Measurements from ENCODE around the gene CREG1.
"Not testable (repeated sequence)": the region's sequence is repeated elsewhere in the genome, so short reads cannot be mapped to it uniquely, and the experiment has no call there.

The CREG1 gene

DNA sequence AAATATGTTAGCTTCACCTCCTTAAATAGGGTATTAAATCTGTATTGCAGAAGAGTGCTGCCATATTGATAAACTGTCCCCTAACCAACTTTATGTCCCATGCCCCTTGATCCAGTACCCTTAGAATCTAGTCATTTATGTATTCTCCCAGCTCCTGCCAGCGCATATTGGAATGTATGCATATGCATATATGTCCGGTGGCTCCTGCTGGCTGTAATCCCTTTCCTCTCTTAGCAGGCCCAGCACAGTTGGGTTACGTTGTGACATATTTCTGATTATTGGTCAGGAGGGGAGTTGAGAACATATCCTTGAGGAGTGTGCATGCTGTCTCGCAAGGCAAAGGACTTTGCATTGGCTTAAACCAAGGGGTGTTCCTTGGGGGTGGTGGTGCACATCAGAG, 29.2 kb upstream of the CREG1 start:
- no peak overlapping the region for H3K27ac ChIP-seq (ENCODE audit: low read length)
- H3K27me3 ChIP-seq (ENCODE audit: control insufficient read depth, insufficient read depth, low read length): no peaks in the 10 kb centered on the region
- H3K9me3 ChIP-seq (ENCODE audit: control insufficient read depth, low read depth, low read length): no peaks in the 10 kb centered on the region
- H3K4me3 ChIP-seq (ENCODE audit: low read length): no peak overlapping the region
- no peaks in the 10 kb centered on the region for H3K36me3 ChIP-seq (ENCODE audit: control insufficient read depth, low read depth, low read length)
- H3K4me1 ChIP-seq (ENCODE audit: control insufficient read depth, low read depth, low read length): no peaks in the 10 kb centered on the region
- H3K9ac ChIP-seq (ENCODE audit: low read length): no peak overlapping the region

DNA sequence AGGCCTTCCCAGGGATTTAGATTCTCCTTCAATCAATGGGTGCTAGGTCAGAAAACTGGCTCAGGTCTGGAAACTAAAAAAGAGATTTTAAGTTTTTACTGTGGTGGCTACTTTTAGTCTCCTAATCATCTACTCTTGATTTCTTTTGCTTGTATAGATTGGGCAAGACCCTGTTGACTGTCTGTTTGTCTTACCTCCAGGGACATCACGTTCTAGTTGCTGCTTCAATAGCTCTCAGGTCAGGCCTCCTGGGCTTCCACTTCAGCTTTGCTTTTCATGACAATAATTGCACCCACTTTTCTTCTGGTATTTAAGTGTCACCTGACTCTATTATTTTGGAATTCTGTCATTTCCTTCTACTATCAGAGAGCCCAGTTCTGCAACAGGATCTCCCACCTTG, 28.5 kb upstream of the CREG1 start:
- Histone ChIP-seq H3K4me3 (ENCODE audit: low read length) (no peak overlapping the region), H3K9ac (ENCODE audit: low read length) (no peak overlapping the region), H3K36me3 (ENCODE audit: control insufficient read depth, low read depth, low read length) (no peaks in the 10 kb centered on the region), H3K4me1 (ENCODE audit: control insufficient read depth, low read depth, low read length) (no peaks in the 10 kb centered on the region), H3K9me3 (ENCODE audit: control insufficient read depth, low read depth, low read length) (no peaks in the 10 kb centered on the region), H3K27ac (ENCODE audit: low read length) (no peak overlapping the region), H3K27me3 (ENCODE audit: control insufficient read depth, insufficient read depth, low read length) (no peaks in the 10 kb centered on the region)

DNA sequence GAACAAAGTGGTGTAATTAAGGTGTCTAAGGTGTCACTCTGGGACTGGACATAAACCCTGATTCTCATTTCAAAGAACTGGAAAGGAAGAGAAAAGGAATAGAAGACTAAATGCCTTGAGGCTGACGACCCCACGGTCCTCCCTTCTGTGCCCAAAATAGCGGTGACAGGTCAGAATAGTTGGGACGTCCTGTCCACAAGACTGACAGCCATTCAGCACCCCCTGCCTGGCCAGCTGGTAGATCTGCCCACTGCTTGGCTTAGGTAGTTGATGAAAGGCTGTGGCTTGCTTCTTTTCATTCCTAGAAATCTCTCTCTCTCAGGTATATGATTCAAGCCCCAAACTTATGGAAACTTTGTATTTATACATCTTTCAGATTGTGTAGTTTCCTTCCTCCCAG, 26.4 kb upstream of the CREG1 start:
- Histone ChIP-seq H3K4me3 (ENCODE audit: low read length) (no peak overlapping the region), H3K36me3 (ENCODE audit: control insufficient read depth, low read depth, low read length) (no peaks in the 10 kb centered on the region), H3K4me1 (ENCODE audit: control insufficient read depth, low read depth, low read length) (no peaks in the 10 kb centered on the region), H3K9ac (ENCODE audit: low read length) (no peak overlapping the region), H3K27ac (ENCODE audit: low read length) (no peak overlapping the region), H3K9me3 (ENCODE audit: control insufficient read depth, low read depth, low read length) (no peaks in the 10 kb centered on the region), H3K27me3 (ENCODE audit: control insufficient read depth, insufficient read depth, low read length) (no peaks in the 10 kb centered on the region)

- Histone ChIP-seq H3K9ac (ENCODE audit: low read length) (no peak overlapping the region), H3K36me3 (ENCODE audit: control insufficient read depth, low read depth, low read length) (no peaks in the 10 kb centered on the region), H3K27ac (ENCODE audit: low read length) (no peak overlapping the region), H3K27me3 (ENCODE audit: control insufficient read depth, insufficient read depth, low read length) (no peaks in the 10 kb centered on the region), H3K9me3 (ENCODE audit: control insufficient read depth, low read depth, low read length) (no peaks in the 10 kb centered on the region), H3K4me3 (ENCODE audit: low read length) (no peak overlapping the region), H3K4me1 (ENCODE audit: control insufficient read depth, low read depth, low read length) (no peaks in the 10 kb centered on the region)
Observed at GRCh38 chr1:167578939-167579521, 25.5 kb upstream of the CREG1 start.

GRCh38 chr1:167575649-167576048, 22.1 kb upstream of the CREG1 start:
- no peaks in the 10 kb centered on the region for H3K4me1 ChIP-seq (ENCODE audit: control insufficient read depth, low read depth, low read length)
- no peak overlapping the region for H3K27ac ChIP-seq (ENCODE audit: low read length)
- no peak overlapping the region for H3K9ac ChIP-seq (ENCODE audit: low read length)
- no peak overlapping the region for H3K4me3 ChIP-seq (ENCODE audit: low read length)
- no peaks in the 10 kb centered on the region for H3K36me3 ChIP-seq (ENCODE audit: control insufficient read depth, low read depth, low read length)
- H3K27me3 ChIP-seq (ENCODE audit: control insufficient read depth, insufficient read depth, low read length): no peaks in the 10 kb centered on the region
- no peaks in the 10 kb centered on the region for H3K9me3 ChIP-seq (ENCODE audit: control insufficient read depth, low read depth, low read length)

DNA sequence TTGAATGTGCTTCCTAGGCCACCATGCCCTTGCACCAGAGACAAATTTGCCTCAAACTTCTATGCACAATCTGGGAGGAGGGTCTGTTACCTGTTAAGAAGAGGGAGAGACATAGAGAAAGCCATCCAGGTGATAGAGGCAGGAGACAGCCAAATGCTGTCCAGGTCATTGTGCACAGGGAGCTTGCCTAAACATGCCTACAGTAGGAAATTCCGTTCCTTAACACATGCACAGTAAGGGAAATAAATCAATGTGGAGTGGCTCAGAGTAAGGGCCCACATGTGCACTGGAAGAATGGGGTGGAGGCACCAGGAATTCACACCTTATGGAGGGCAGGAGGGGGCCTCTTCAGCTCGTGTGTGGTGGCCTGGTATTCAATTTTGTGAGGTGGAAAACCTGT, 19.5 kb upstream of the CREG1 start:
- Histone ChIP-seq H3K9ac (ENCODE audit: low read length) (no peak overlapping the region), H3K9me3 (ENCODE audit: control insufficient read depth, low read depth, low read length) (no peaks in the 10 kb centered on the region), H3K36me3 (ENCODE audit: control insufficient read depth, low read depth, low read length) (no peaks in the 10 kb centered on the region), H3K4me3 (ENCODE audit: low read length) (no peak overlapping the region), H3K27ac (ENCODE audit: low read length) (no peak overlapping the region), H3K4me1 (ENCODE audit: control insufficient read depth, low read depth, low read length) (no peaks in the 10 kb centered on the region), H3K27me3 (ENCODE audit: control insufficient read depth, insufficient read depth, low read length) (no peaks in the 10 kb centered on the region)

- not testable (repeated sequence) for H3K9me3 ChIP-seq (ENCODE audit: control insufficient read depth, low read depth, low read length); H3K9ac ChIP-seq (ENCODE audit: low read length)
Observed at GRCh38 chr1:167570712-167571111, 17.1 kb upstream of the CREG1 start.

DNA sequence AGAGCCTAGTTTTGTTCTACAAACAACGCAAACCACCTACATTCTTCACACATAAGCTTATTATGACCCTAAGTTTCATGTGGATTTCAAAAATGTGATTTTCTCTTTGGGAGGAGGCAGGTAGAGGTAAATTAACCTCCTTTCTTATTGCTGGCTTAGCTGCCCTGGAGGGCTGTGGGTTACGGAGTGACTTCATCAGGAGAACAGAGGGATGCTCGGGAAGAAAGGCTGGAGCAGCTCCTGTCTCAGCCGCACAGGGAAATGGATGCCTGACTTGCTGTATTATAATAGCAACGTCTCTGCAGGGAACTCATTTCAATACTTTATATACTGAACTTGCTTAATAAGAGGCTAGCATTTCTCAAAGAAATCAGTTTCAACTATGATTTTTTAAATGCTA, 14.1 kb upstream of the CREG1 start:
- Histone ChIP-seq H3K4me1 (ENCODE audit: control insufficient read depth, low read depth, low read length) (no peaks in the 10 kb centered on the region), H3K4me3 (ENCODE audit: low read length) (no peak overlapping the region), H3K27ac (ENCODE audit: low read length) (no peak overlapping the region), H3K36me3 (ENCODE audit: control insufficient read depth, low read depth, low read length) (no peaks in the 10 kb centered on the region), H3K9me3 (ENCODE audit: control insufficient read depth, low read depth, low read length) (no peaks in the 10 kb centered on the region), H3K9ac (ENCODE audit: low read length) (no peak overlapping the region), H3K27me3 (ENCODE audit: control insufficient read depth, insufficient read depth, low read length) (no peaks in the 10 kb centered on the region)

More at GRCh38 chr1:167570712-167571111, 17.1 kb upstream of the CREG1 start:
- not testable (repeated sequence) for H3K27ac ChIP-seq (ENCODE audit: low read length); H3K4me1 ChIP-seq (ENCODE audit: control insufficient read depth, low read depth, low read length); H3K36me3 ChIP-seq (ENCODE audit: control insufficient read depth, low read depth, low read length); H3K4me3 ChIP-seq (ENCODE audit: low read length); H3K27me3 ChIP-seq (ENCODE audit: control insufficient read depth, insufficient read depth, low read length)

DNA sequence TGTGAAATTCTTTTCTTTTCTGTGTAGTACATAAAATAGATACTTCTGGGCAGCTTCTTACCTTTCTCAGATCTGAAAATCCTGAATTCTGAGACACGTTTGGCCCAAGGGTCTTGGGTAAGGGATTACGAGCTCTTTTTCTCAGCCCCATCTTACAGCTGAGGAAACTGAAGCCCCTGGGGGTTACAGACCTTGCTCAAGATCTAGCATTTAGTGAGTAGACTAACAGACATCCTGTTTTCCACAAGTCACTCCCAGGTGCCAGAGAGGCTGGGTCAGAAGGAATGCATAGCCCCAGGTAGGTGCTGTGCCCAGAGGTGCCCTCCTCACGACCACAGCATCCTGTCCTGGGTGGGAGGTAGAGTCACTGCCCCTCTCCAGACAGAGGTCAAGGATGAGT, 13.2 kb upstream of the CREG1 start:
- no peaks in the 10 kb centered on the region for H3K9me3 ChIP-seq (ENCODE audit: control insufficient read depth, low read depth, low read length)
- no peaks in the 10 kb centered on the region for H3K36me3 ChIP-seq (ENCODE audit: control insufficient read depth, low read depth, low read length)
- H3K4me3 ChIP-seq (ENCODE audit: low read length): no peak overlapping the region
- no peaks in the 10 kb centered on the region for H3K4me1 ChIP-seq (ENCODE audit: control insufficient read depth, low read depth, low read length)
- H3K9ac ChIP-seq (ENCODE audit: low read length): no peak overlapping the region
- H3K27ac ChIP-seq (ENCODE audit: low read length): no peak overlapping the region
- no peaks in the 10 kb centered on the region for H3K27me3 ChIP-seq (ENCODE audit: control insufficient read depth, insufficient read depth, low read length)

DNA sequence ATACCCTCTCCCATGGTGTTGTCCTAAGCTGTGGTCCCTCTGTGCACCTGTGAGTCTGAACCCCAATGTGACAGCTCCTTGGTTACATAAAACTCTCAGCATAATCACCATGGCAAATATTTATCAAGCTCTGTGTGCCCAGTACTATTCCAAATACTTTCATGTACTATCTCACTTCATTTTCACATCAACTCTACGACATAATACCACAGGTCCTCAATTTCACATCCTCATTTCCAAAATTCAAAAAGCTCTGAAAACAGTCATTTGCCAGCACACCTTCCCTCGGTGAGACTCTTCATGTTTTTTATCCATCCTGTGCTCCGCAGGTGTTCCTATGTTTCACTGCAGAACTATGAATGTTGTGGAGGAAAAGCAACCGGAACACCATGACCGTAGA, 12.4 kb upstream of the CREG1 start:
- Histone ChIP-seq H3K27me3 (ENCODE audit: control insufficient read depth, insufficient read depth, low read length) (no peaks in the 10 kb centered on the region), H3K4me3 (ENCODE audit: low read length) (no peak overlapping the region), H3K4me1 (ENCODE audit: control insufficient read depth, low read depth, low read length) (no peaks in the 10 kb centered on the region), H3K9me3 (ENCODE audit: control insufficient read depth, low read depth, low read length) (no peaks in the 10 kb centered on the region), H3K36me3 (ENCODE audit: control insufficient read depth, low read depth, low read length) (no peaks in the 10 kb centered on the region), H3K27ac (ENCODE audit: low read length) (no peak overlapping the region), H3K9ac (ENCODE audit: low read length) (no peak overlapping the region)

GRCh38 chr1:167564612-167565270, 11.2 kb upstream of the CREG1 start:
- H3K9ac ChIP-seq (ENCODE audit: low read length): peak overlapping the region; percentile 5
- H3K4me1 ChIP-seq (ENCODE audit: control insufficient read depth, low read depth, low read length): no peaks in the 10 kb centered on the region
- H3K27me3 ChIP-seq (ENCODE audit: control insufficient read depth, insufficient read depth, low read length): no peaks in the 10 kb centered on the region
- no peaks in the 10 kb centered on the region for H3K36me3 ChIP-seq (ENCODE audit: control insufficient read depth, low read depth, low read length)
- no peak overlapping the region for H3K27ac ChIP-seq (ENCODE audit: low read length)
- no peaks in the 10 kb centered on the region for H3K9me3 ChIP-seq (ENCODE audit: control insufficient read depth, low read depth, low read length)
- H3K4me3 ChIP-seq (ENCODE audit: low read length): no peak overlapping the region

DNA sequence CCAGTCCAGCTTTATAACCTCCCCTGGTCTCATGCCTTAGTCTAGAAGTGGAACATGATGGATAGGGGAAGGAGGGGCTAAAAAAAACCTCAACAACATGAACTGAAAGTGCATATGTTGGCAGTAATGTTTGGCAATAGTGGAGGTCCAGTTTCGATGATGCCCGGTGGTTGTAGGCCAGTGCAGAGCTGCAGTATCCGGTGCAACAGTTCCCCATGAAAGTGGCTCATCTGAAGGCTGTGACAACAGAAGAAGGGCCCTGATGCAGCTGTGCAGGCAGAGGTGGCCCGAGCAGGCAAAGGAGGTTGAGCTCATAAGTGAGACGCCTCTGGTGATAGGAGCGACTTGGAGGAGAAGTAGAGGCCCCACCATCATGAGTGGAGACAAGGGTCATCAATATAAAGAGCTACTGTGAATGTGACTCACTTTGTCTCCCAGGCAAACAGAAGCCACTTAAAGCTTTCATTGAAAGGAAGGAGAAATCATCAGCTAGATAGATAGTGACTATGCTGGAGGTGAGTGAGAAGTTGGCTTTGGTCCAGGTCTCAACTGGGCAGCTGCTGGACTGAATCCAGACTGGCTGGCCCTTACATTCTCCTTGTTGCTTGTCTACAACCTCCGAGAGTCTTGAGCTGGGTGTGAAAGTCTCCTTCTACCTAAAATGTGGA, 10.2 kb upstream of the CREG1 start:
- Histone ChIP-seq H3K27me3 (ENCODE audit: control insufficient read depth, insufficient read depth, low read length) (no peaks in the 10 kb centered on the region), H3K9ac (ENCODE audit: low read length) (no peak overlapping the region), H3K27ac (ENCODE audit: low read length) (no peak overlapping the region), H3K9me3 (ENCODE audit: control insufficient read depth, low read depth, low read length) (no peaks in the 10 kb centered on the region), H3K4me3 (ENCODE audit: low read length) (no peak overlapping the region), H3K36me3 (ENCODE audit: control insufficient read depth, low read depth, low read length) (no peaks in the 10 kb centered on the region), H3K4me1 (ENCODE audit: control insufficient read depth, low read depth, low read length) (no peaks in the 10 kb centered on the region)

Data from iPS-18a (cell line).